SK-N-SH (cell line): ENCODE results near the gene ZMYND8. TPM values are rescaled to one million over a fixed set of nuclear protein-coding genes. Genes with fewer than 3 reads are reported as not detected.

Experiments used
- CTCF ChIA-PET: fragments of 300-600, 350-600 bp; formaldehyde crosslinking; extraction: SDS; loops from one replicate; lab custom pipeline; 2021; lab: Yijun Ruan, JAX
- POLR2A ChIA-PET: fragments of 350-600 bp; sonication (Branson Sonifier 250); formaldehyde crosslinking; extraction: SDS; loops from one replicate; lab custom pipeline; 2020; ENCODE audit warnings: antibody characterized with exemption, inconsistent platforms; lab: Yijun Ruan, JAX
- DNase-seq: peaks from one replicate; pipeline ENCODE4 v3.0.0; 2012
- H2AFZ ChIP-seq: fragments of 200-600 bp; sonication (generic); 2 replicates; pipeline ENCODE4 v1.8.1; 2016; ENCODE audit warnings: antibody characterized with exemption, mild to moderate bottlenecking, low read depth
- H3F3A ChIP-seq: fragments of 200-600 bp; sonication (generic); replicated peaks from 2 replicates; pipeline ENCODE3; 2016; ENCODE audit warnings: antibody characterized with exemption, mild to moderate bottlenecking; ENCODE audit not compliant: insufficient read depth
- H3K27ac ChIP-seq, 2 experiments: fragments of 200-500 bp in 1 of 2; fragments of 200-600 bp in 1 of 2; sonication (Bioruptor generic) in 1 of 2; sonication (generic), shearing (Covaris generic) in 1 of 2; 2 replicates each; pipeline versions ENCODE4 v1.5.1 to v1.6.1; 2014 to 2016; ENCODE audit warnings: low read depth in 2 of 2, inconsistent platforms in 1 of 2, low read length in 1 of 2, mild to moderate bottlenecking in 1 of 2, mixed read lengths in 1 of 2
- H3K27me3 ChIP-seq: fragments of 200-600 bp; sonication (generic), shearing (Covaris generic); 2 replicates; pipeline ENCODE4 v1.6.1; 2016; ENCODE audit warnings: mixed run types; ENCODE audit not compliant: insufficient read depth
- H3K36me3 ChIP-seq, 2 experiments: fragments of 200-500 bp in 1 of 2; fragments of 200-600 bp in 1 of 2; sonication (Bioruptor generic) in 1 of 2; sonication (generic) in 1 of 2; replicated peaks in 1 of 2; 2 replicates each; pipeline versions ENCODE3 to v1.5.1; 2014 to 2016; ENCODE audit warnings: low read length in 1 of 2, mild to moderate bottlenecking in 1 of 2; ENCODE audit not compliant: insufficient read depth in 2 of 2, control insufficient read depth in 1 of 2
- H3K4me1 ChIP-seq, 2 experiments: fragments of 200-500 bp in 1 of 2; fragments of 200-600 bp in 1 of 2; sonication (Bioruptor generic) in 1 of 2; sonication (generic), shearing (Covaris generic) in 1 of 2; 2 replicates each; pipeline versions ENCODE4 v1.5.1 to v1.6.1; 2014 to 2016; ENCODE audit warnings: low read depth in 1 of 2, low read length in 1 of 2, mixed run types in 1 of 2; ENCODE audit not compliant: insufficient read depth in 2 of 2, control insufficient read depth in 1 of 2
- H3K4me2 ChIP-seq: fragments of 200-600 bp; sonication (generic), shearing (Covaris generic); 2 replicates; pipeline ENCODE4 v1.6.1; 2017; ENCODE audit warnings: mixed run types
- H3K4me3 ChIP-seq, 2 experiments: fragments of 200-500 bp in 1 of 2; fragments of 200-600 bp in 1 of 2; sonication (Bioruptor generic) in 1 of 2; sonication (generic), shearing (Covaris generic) in 1 of 2; 2 replicates each; pipeline versions ENCODE4 v1.5.1 to v1.8.1; 2014 to 2016; ENCODE audit warnings: low read depth in 2 of 2, inconsistent platforms in 1 of 2, low read length in 1 of 2, mild to moderate bottlenecking in 1 of 2, mixed read lengths in 1 of 2, moderate library complexity in 1 of 2
- H3K79me2 ChIP-seq: fragments of 200-600 bp; sonication (generic); 2 replicates; pipeline ENCODE4 v1.8.1; 2017; ENCODE audit warnings: mild to moderate bottlenecking; ENCODE audit not compliant: insufficient read depth
- H3K9ac ChIP-seq: fragments of 200-600 bp; sonication (generic); 2 replicates; pipeline ENCODE4 v1.6.1; 2017; ENCODE audit warnings: mixed run types
- H3K9me2 ChIP-seq: fragments of 200-600 bp; sonication (generic); 2 replicates; pipeline ENCODE4 v1.6.1; 2017; ENCODE audit warnings: mixed run types
- H3K9me3 ChIP-seq: fragments of 200-600 bp; sonication (generic); 2 replicates; pipeline ENCODE4 v1.6.1; 2017; ENCODE audit warnings: mixed run types, mild to moderate bottlenecking, moderate library complexity
- H4K20me1 ChIP-seq: fragments of 200-600 bp; sonication (generic); 2 replicates; pipeline ENCODE4 v1.6.1; 2017; ENCODE audit warnings: mild to moderate bottlenecking, mixed run types; ENCODE audit not compliant: insufficient read depth
- ELF1 ChIP-seq: IDR thresholded peaks from 2 replicates; pipeline ENCODE4 v1.4.0; 2012
- GABPA ChIP-seq: IDR thresholded peaks from 2 replicates; pipeline ENCODE4 v1.4.0; 2012; ENCODE audit warnings: low read depth, mild to moderate bottlenecking
- MAX ChIP-seq: IDR thresholded peaks from 2 replicates; pipeline ENCODE4 v1.4.0; 2012; ENCODE audit warnings: low read depth
- MEF2A ChIP-seq: IDR thresholded peaks from 2 replicates; pipeline ENCODE4 v1.4.0; 2012; ENCODE audit warnings: low read depth, borderline replicate concordance
- NRF1 ChIP-seq: IDR thresholded peaks from 2 replicates; pipeline ENCODE4 v1.6.1; 2012; ENCODE audit warnings: low read depth, mild to moderate bottlenecking, low read length
- RCOR1 ChIP-seq: fragments of 150-350 bp; IDR thresholded peaks from 2 replicates; pipeline ENCODE4 v1.6.1; 2017; ENCODE audit warnings: antibody characterized with exemption, low read length
- RFX5 ChIP-seq: IDR thresholded peaks from 2 replicates; pipeline ENCODE4 v1.6.1; 2012; ENCODE audit warnings: mild to moderate bottlenecking, improper control_type of control experiment, low read length
- SMC3 ChIP-seq: IDR thresholded peaks from 2 replicates; pipeline ENCODE4 v1.6.1; 2012; ENCODE audit warnings: low read depth, low read length, improper control_type of control experiment
- TEAD4 ChIP-seq: IDR thresholded peaks from 2 replicates; pipeline ENCODE4 v1.4.0; 2012; ENCODE audit warnings: mild to moderate bottlenecking, borderline replicate concordance; ENCODE audit not compliant: insufficient read depth
- USF1 ChIP-seq: IDR thresholded peaks from 2 replicates; pipeline ENCODE4 v1.4.0; 2012; ENCODE audit warnings: low read depth, borderline replicate concordance
- YY1 ChIP-seq: IDR thresholded peaks from 2 replicates; pipeline ENCODE4 v1.4.0; 2012; ENCODE audit warnings: low read depth, mild to moderate bottlenecking
- ZBTB33 ChIP-seq: IDR thresholded peaks from 2 replicates; pipeline ENCODE4 v1.4.0; 2012; ENCODE audit warnings: low read depth, borderline replicate concordance
- WGBS: methylation state at CpG from one replicate; pipeline ENCODE4 v1.1.6; 2017; ENCODE audit warnings: low lambda C conversion rate; 5-methylcytosine and 5-hydroxymethylcytosine counted together
- polyA plus RNA-seq, 3 experiments: library from polyadenylated mRNA; depleted of rRNA; stranded (reverse); fragments of >200 nt; gene quantifications; 2 replicates each; pipeline ENCODE4 v1.2.3, GENCODE V29; 2012
- TF ChIP-seq, protein P1 (sequence below): IDR thresholded peaks from 2 replicates; pipeline ENCODE4 v1.6.1; 2012; ENCODE audit warnings: mild to moderate bottlenecking, low read depth, low read length, moderate library complexity
- TF ChIP-seq, protein P2 (sequence below): fragments of 150-350 bp; IDR thresholded peaks from 2 replicates; pipeline ENCODE4 v1.6.1; 2017; ENCODE audit warnings: antibody characterized with exemption, low read length, low read depth, borderline replicate concordance

ZMYND8 gene
- polyA plus RNA-seq, 1 of the 3 experiments (the other 2 are of a cell fraction), result 25.3 TPM

- CTCF ChIA-PET, result interaction anchor here (1.1 to 7.7 kb wide), 6 partner anchors 8 to 163 kb away, joined by 3 to 54 read pairs (median 3); no protein-coding TSS in a partner anchor
- POLR2A ChIA-PET, result no interaction called here
- over 99% methylated on average over 16 of the region's 16 CpGs for WGBS
- Histone ChIP-seq H3K36me3 (peaks cover 43 to 77% of the 10 kb centered on the region in 2 experiments), H3K79me2 (peaks cover 18% of the 10 kb centered on the region; the same call in 1 of the 2 replicates), H3K4me1 (no peaks in the 10 kb centered on the region), H3K27me3 (no peaks in the 10 kb centered on the region), H3K9ac (no peak overlapping the region), H3K9me3 (no peaks in the 10 kb centered on the region), H3K9me2 (no peaks in the 10 kb centered on the region), H4K20me1 (no peaks in the 10 kb centered on the region; the same call in 1 of the 2 replicates), H3K27ac (no peak overlapping the region), H3K4me3 (no peak overlapping the region), H3K4me2 (no peak overlapping the region), H2AFZ (no peak overlapping the region), H3F3A (peaks cover 5% of the 10 kb centered on the region)
- DNase-seq, result no peak
- TF ChIP-seq GABPA, result no peak
- TF ChIP-seq, protein P1, sequence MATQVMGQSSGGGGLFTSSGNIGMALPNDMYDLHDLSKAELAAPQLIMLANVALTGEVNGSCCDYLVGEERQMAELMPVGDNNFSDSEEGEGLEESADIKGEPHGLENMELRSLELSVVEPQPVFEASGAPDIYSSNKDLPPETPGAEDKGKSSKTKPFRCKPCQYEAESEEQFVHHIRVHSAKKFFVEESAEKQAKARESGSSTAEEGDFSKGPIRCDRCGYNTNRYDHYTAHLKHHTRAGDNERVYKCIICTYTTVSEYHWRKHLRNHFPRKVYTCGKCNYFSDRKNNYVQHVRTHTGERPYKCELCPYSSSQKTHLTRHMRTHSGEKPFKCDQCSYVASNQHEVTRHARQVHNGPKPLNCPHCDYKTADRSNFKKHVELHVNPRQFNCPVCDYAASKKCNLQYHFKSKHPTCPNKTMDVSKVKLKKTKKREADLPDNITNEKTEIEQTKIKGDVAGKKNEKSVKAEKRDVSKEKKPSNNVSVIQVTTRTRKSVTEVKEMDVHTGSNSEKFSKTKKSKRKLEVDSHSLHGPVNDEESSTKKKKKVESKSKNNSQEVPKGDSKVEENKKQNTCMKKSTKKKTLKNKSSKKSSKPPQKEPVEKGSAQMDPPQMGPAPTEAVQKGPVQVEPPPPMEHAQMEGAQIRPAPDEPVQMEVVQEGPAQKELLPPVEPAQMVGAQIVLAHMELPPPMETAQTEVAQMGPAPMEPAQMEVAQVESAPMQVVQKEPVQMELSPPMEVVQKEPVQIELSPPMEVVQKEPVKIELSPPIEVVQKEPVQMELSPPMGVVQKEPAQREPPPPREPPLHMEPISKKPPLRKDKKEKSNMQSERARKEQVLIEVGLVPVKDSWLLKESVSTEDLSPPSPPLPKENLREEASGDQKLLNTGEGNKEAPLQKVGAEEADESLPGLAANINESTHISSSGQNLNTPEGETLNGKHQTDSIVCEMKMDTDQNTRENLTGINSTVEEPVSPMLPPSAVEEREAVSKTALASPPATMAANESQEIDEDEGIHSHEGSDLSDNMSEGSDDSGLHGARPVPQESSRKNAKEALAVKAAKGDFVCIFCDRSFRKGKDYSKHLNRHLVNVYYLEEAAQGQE, result peak; percentile 49; the same call in 1 of the 2 replicates
These were observed 135.4 kb downstream of the ZMYND8 start for GRCh38 chr20:47221036-47221625.

DNA sequence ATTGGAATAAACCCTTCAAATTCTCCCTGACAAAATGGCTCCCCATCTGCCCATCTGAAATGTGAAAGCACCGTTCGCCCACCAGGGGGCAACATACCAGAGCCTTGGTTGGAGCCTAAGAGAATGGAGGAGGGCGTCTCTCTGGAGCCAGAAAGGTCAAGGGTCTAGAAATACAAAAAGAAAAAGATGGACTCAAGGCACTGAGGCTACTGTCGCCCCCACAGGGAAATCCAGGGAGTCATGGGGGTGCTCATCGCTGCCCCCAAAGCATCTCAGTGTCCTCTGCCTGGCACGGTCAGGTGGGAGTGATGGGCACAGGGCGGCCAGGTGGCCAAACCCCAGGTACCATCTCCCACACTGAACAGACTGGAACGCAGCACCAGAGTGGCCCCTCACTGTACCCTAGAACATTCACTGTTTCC, 136.3 kb downstream of the ZMYND8 start:
- no peak overlapping the region for H3K27ac ChIP-seq
- peaks cover 42 to 80% of the 10 kb centered on the region in 2 experiments for H3K36me3 ChIP-seq
- no peaks in the 10 kb centered on the region for H3K27me3 ChIP-seq
- ChIA-PET CTCF (interaction anchor here (0.7 to 7.7 kb wide), 7 partner anchors 9 to 163 kb away, joined by 3 to 54 read pairs (median 5); no protein-coding TSS in a partner anchor), POLR2A (no interaction called here)
- H3K4me3 ChIP-seq, result no peak overlapping the region; a peak in 1 of 4 replicates
- H3K9me3 ChIP-seq, result no peaks in the 10 kb centered on the region
- peaks cover 23% of the 10 kb centered on the region; the same call in 1 of the 2 replicates for H3K79me2 ChIP-seq
- H2AFZ ChIP-seq, result no peak overlapping the region
- no peak overlapping the region for H3K4me2 ChIP-seq
- H3K4me1 ChIP-seq, result no peaks in the 10 kb centered on the region
- 90% methylated on average over 8 of the region's 8 CpGs for WGBS
- H3K9ac ChIP-seq, result no peak overlapping the region
- peak; percentile 61 for DNase-seq
- no peaks in the 10 kb centered on the region for H3K9me2 ChIP-seq
- peaks cover 5% of the 10 kb centered on the region for H3F3A ChIP-seq
- H4K20me1 ChIP-seq, result peaks cover 3% of the 10 kb centered on the region; the same call in 1 of the 2 replicates
- no peak for TF ChIP-seq USF1
- TF ChIP-seq, protein P1, result no peak
- no peak for TF ChIP-seq MAX
- TF ChIP-seq, protein P2, sequence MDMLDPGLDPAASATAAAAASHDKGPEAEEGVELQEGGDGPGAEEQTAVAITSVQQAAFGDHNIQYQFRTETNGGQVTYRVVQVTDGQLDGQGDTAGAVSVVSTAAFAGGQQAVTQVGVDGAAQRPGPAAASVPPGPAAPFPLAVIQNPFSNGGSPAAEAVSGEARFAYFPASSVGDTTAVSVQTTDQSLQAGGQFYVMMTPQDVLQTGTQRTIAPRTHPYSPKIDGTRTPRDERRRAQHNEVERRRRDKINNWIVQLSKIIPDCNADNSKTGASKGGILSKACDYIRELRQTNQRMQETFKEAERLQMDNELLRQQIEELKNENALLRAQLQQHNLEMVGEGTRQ, result no peak
- peak; percentile 42 for TF ChIP-seq SMC3
- no peak for TF ChIP-seq NRF1
- no peak for TF ChIP-seq TEAD4
- TF ChIP-seq ELF1, result no peak
- no peak for TF ChIP-seq RFX5
- TF ChIP-seq MEF2A, result no peak
- no peak for TF ChIP-seq ZBTB33
- no peak for TF ChIP-seq RCOR1
- TF ChIP-seq YY1, result peak; percentile 64; the same call in 1 of the 2 replicates
